ENCODE data around the gene PLXNC1.

Gene PLXNC1

DNA sequence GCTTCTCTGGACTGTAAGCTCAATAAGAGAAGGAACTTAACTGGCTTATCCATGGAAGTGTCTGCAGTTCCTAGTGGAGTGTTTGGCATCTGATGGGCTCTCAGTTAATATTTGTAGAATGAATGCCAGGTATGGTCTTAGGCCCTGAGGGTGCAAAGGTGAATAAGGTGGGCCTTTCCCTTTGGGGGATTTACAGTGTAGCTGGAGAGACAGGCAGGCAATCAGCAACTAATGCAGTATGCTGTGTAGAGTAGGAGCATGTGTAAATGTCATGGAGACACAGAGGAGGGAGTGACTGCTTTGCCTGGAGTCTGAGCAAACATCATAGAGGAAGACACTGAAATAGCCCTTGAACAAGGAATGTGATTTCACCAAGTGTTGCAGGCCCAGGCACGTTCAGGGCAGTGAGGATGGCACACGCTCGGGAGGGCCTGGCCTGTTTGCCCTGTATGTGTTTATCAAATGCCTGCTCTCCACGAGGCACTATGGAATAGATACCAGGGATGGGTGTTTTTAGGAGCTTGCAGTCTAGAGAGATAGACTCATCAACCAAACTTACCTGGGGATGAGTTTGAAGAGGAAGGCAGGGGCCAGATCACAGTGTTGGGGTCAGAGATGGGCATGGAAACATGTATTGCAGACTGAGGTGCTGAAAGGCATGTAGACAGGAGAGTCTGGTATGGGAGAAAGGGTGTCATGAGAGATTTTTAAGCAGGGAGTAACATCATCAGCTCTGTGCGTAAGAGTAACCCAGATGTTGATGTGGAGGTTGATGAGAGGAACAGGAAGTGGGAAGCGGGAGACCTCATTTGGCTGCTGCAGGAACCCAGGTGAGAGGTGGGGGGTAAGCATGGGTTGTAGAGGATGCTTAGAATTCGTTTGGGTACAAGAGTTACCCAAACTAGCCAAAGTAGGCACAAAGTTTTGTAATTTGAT is 54.1 kb downstream of the PLXNC1 start:
- Histone ChIP-seq H3K4me3 (ENCODE audit: low read depth, low read length) (no peak overlapping the region), H3K4me1 (ENCODE audit: control insufficient read depth, insufficient read depth, low read length) (peaks cover 3% of the 10 kb centered on the region), H3K36me3 (ENCODE audit: control insufficient read depth in 2 of 2, insufficient read depth in 1 of 2, low read length in 2 of 2) (no peaks in the 10 kb centered on the region), H3K9me3 (ENCODE audit: control insufficient read depth, insufficient read depth, low read depth, low read length) (no peaks in the 10 kb centered on the region), H3K27ac (ENCODE audit: extremely low read depth, low read depth, low read length) (no peak overlapping the region)
- ChIA-PET POLR2A (no interaction called here), CTCF (interaction anchor here (0.6 kb wide), 1 partner anchor 1804 kb away, joined by 3 read pairs; no protein-coding TSS in a partner anchor)
- TF ChIP-seq ZNF792 (tag by site-specific recombination; IDR thresholded peaks at IDR 0.05) (no peak), ZNF184 (tag by site-specific recombination; IDR thresholded peaks at IDR 0.05) (no peak), ZBTB1 (tag by site-specific recombination; IDR thresholded peaks at IDR 0.05) (no peak)

DNA sequence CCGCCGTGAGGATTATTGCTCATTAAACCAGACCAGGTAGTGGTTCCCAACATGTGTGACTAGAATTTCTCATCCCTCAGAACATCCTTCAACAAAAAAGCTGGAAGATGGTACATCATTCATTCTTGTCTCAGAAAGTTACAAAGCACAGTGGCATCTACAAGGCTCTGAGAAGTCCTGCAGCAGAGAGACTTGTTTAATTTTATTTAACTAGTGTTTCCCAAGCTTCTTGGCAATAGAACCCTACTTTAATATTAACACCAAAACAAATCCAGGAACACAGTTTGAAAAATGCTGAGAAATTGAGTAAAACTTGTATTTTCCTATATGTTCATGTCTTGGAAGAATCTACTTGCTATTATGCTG is 54.8 kb downstream of the PLXNC1 start:
- H3K4me3 ChIP-seq (ENCODE audit: low read depth, low read length): no peak overlapping the region
- POLR2A ChIA-PET: no interaction called here
- no peaks in the 10 kb centered on the region for H3K9me3 ChIP-seq (ENCODE audit: control insufficient read depth, insufficient read depth, low read depth, low read length)
- peaks cover 6% of the 10 kb centered on the region for H3K4me1 ChIP-seq (ENCODE audit: control insufficient read depth, insufficient read depth, low read length)
- TF ChIP-seq, protein P1, sequence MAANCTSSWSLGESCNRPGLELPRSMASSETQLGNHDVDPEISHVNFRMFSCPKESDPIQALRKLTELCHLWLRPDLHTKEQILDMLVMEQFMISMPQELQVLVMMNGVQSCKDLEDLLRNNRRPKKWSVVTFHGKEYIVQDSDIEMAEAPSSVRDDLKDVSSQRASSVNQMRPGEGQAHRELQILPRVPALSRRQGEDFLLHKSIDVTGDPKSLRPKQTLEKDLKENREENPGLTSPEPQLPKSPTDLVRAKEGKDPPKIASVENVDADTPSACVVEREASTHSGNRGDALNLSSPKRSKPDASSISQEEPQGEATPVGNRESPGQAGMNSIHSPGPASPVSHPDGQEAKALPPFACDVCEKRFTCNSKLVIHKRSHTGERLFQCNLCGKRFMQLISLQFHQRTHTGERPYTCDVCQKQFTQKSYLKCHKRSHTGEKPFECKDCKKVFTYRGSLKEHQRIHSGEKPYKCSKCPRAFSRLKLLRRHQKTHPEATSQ (tag by site-specific recombination; IDR thresholded peaks at IDR 0.05): no peak
- no peak for TF ChIP-seq ZNF24 (tag by site-specific recombination; IDR thresholded peaks at IDR 0.05)
- TF ChIP-seq, protein P2, sequence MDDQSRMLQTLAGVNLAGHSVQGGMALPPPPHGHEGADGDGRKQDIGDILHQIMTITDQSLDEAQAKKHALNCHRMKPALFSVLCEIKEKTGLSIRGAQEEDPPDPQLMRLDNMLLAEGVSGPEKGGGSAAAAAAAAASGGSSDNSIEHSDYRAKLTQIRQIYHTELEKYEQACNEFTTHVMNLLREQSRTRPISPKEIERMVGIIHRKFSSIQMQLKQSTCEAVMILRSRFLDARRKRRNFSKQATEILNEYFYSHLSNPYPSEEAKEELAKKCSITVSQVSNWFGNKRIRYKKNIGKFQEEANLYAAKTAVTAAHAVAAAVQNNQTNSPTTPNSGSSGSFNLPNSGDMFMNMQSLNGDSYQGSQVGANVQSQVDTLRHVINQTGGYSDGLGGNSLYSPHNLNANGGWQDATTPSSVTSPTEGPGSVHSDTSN (CRISPR knock-in tag; IDR thresholded peaks at IDR 0.05): no peak
- no peak for TF ChIP-seq ZNF76 (tag by site-specific recombination; IDR thresholded peaks at IDR 0.05; ENCODE audit: borderline replicate concordance, low read depth)
- no peak for TF ChIP-seq ZNF354C (tag by site-specific recombination; IDR thresholded peaks at IDR 0.05; ENCODE audit: borderline replicate concordance, low read depth)
- no peak for TF ChIP-seq ZNF585B (tag by site-specific recombination; IDR thresholded peaks at IDR 0.05)
- no peak for TF ChIP-seq ZIC2 (tag by site-specific recombination; IDR thresholded peaks at IDR 0.05)
- TF ChIP-seq, protein P3, sequence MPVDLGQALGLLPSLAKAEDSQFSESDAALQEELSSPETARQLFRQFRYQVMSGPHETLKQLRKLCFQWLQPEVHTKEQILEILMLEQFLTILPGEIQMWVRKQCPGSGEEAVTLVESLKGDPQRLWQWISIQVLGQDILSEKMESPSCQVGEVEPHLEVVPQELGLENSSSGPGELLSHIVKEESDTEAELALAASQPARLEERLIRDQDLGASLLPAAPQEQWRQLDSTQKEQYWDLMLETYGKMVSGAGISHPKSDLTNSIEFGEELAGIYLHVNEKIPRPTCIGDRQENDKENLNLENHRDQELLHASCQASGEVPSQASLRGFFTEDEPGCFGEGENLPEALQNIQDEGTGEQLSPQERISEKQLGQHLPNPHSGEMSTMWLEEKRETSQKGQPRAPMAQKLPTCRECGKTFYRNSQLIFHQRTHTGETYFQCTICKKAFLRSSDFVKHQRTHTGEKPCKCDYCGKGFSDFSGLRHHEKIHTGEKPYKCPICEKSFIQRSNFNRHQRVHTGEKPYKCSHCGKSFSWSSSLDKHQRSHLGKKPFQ (tag by site-specific recombination; IDR thresholded peaks at IDR 0.05): no peak
- TF ChIP-seq ZNF426 (tag by site-specific recombination; IDR thresholded peaks at IDR 0.05): no peak
- CTCF ChIA-PET: no interaction called here
- no peaks in the 10 kb centered on the region for H3K36me3 ChIP-seq (ENCODE audit: control insufficient read depth in 2 of 2, insufficient read depth in 1 of 2, low read length in 2 of 2)
- no peak overlapping the region for H3K27ac ChIP-seq (ENCODE audit: extremely low read depth, low read depth, low read length)

DNA sequence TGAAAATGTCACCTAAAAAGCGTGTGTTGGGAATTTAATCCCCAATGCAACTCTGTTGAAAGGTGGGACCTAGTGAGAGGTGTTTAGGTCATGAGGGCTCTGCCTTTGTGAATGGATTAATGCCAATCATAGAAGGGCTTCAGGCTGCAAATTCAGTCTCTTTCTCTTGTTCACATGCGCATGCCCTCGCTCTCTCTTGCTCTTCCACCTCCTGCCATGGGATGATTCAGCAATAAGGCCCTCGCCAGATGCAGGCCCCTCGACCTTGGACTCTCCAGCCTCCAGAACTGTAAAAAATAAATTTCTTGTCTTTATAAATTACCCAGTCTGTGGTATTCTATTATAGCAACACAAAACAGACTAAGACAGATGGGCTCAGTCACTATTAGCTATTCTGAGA is 55.4 kb downstream of the PLXNC1 start:
- Histone ChIP-seq H3K9me3 (ENCODE audit: control insufficient read depth, insufficient read depth, low read depth, low read length) (no peaks in the 10 kb centered on the region), H3K4me1 (ENCODE audit: control insufficient read depth, insufficient read depth, low read length) (peaks cover 6% of the 10 kb centered on the region), H3K27ac (ENCODE audit: extremely low read depth, low read depth, low read length) (no peak overlapping the region), H3K36me3 (ENCODE audit: control insufficient read depth in 2 of 2, insufficient read depth in 1 of 2, low read length in 2 of 2) (no peaks in the 10 kb centered on the region), H3K4me3 (ENCODE audit: low read depth, low read length) (no peak overlapping the region)
- POLR2A ChIA-PET: no interaction called here
- CTCF ChIA-PET: no interaction called here
- TF ChIP-seq, protein P4, sequence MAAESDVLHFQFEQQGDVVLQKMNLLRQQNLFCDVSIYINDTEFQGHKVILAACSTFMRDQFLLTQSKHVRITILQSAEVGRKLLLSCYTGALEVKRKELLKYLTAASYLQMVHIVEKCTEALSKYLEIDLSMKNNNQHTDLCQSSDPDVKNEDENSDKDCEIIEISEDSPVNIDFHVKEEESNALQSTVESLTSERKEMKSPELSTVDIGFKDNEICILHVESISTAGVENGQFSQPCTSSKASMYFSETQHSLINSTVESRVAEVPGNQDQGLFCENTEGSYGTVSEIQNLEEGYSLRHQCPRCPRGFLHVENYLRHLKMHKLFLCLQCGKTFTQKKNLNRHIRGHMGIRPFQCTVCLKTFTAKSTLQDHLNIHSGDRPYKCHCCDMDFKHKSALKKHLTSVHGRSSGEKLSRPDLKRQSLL (tag by site-specific recombination; IDR thresholded peaks at IDR 0.05): no peak
- TF ChIP-seq ZNF558 (tag by site-specific recombination; IDR thresholded peaks at IDR 0.05) (no peak), MEIS1 (CRISPR knock-in tag; IDR thresholded peaks at IDR 0.05; ENCODE audit: borderline replicate concordance) (no peak), HOXA7 (CRISPR knock-in tag; IDR thresholded peaks at IDR 0.05; ENCODE audit: borderline replicate concordance) (no peak), ZNF221 (tag by site-specific recombination; IDR thresholded peaks at IDR 0.05; ENCODE audit: borderline replicate concordance) (no peak)
- TF ChIP-seq, protein P5, sequence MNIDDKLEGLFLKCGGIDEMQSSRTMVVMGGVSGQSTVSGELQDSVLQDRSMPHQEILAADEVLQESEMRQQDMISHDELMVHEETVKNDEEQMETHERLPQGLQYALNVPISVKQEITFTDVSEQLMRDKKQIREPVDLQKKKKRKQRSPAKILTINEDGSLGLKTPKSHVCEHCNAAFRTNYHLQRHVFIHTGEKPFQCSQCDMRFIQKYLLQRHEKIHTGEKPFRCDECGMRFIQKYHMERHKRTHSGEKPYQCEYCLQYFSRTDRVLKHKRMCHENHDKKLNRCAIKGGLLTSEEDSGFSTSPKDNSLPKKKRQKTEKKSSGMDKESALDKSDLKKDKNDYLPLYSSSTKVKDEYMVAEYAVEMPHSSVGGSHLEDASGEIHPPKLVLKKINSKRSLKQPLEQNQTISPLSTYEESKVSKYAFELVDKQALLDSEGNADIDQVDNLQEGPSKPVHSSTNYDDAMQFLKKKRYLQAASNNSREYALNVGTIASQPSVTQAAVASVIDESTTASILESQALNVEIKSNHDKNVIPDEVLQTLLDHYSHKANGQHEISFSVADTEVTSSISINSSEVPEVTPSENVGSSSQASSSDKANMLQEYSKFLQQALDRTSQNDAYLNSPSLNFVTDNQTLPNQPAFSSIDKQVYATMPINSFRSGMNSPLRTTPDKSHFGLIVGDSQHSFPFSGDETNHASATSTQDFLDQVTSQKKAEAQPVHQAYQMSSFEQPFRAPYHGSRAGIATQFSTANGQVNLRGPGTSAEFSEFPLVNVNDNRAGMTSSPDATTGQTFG (tag by site-specific recombination; IDR thresholded peaks at IDR 0.05; ENCODE audit: borderline replicate concordance): no peak
- TF ChIP-seq, protein P1 (tag by site-specific recombination; IDR thresholded peaks at IDR 0.05): no peak
- TF ChIP-seq, protein P6, sequence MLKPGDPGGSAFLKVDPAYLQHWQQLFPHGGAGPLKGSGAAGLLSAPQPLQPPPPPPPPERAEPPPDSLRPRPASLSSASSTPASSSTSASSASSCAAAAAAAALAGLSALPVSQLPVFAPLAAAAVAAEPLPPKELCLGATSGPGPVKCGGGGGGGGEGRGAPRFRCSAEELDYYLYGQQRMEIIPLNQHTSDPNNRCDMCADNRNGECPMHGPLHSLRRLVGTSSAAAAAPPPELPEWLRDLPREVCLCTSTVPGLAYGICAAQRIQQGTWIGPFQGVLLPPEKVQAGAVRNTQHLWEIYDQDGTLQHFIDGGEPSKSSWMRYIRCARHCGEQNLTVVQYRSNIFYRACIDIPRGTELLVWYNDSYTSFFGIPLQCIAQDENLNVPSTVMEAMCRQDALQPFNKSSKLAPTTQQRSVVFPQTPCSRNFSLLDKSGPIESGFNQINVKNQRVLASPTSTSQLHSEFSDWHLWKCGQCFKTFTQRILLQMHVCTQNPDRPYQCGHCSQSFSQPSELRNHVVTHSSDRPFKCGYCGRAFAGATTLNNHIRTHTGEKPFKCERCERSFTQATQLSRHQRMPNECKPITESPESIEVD (tag by site-specific recombination; IDR thresholded peaks at IDR 0.05): no peak

Measured in HEK293 (cell line).